PFSK-1 (cell line): ENCODE results near the gene GALNTL6.

Experiments
- POLR2AphosphoS5 ChIP-seq: IDR thresholded peaks from 2 replicates; pipeline ENCODE4 v1.6.1; 2012; ENCODE audit warnings: low read depth, mild to moderate bottlenecking, control low read depth, low read length, moderate library complexity
- TAF1 ChIP-seq: IDR thresholded peaks from 2 replicates; pipeline ENCODE4 v1.6.1; 2012; ENCODE audit warnings: low read length, control low read depth, borderline replicate concordance; ENCODE audit not compliant: insufficient read depth

GRCh38 chr4:173002830-173003561 lies 1189.8 kb downstream of the GALNTL6 start:
- TF ChIP-seq POLR2AphosphoS5 (no peak), TAF1 (no peak)
